HepG2 (cell line): ENCODE results near the gene ABCB11. TPM values are rescaled to one million over a fixed set of nuclear protein-coding genes. Genes with fewer than 3 reads are reported as not detected.

Experiments used
- AHR ChIP-seq: IDR thresholded peaks from 2 replicates; pipeline ENCODE4 v1.6.1; 2018; ENCODE audit warnings: missing genetic modification reagents, missing compliant biosample characterization
- BCL3 ChIP-seq: sonication (generic); formaldehyde crosslinking; IDR thresholded peaks from 2 replicates; pipeline ENCODE4 v1.5.1; 2020; ENCODE audit warnings: mild to moderate bottlenecking, missing genetic modification reagents, moderate library complexity
- BCL6 ChIP-seq: IDR thresholded peaks from 2 replicates; pipeline ENCODE4 v1.6.1; 2016; ENCODE audit warnings: missing genetic modification reagents, missing compliant biosample characterization
- CHD4 ChIP-seq: fragments of 200-600 bp; sonication (generic); IDR thresholded peaks from 2 replicates; pipeline ENCODE4 v1.7.0; 2017; ENCODE audit warnings: mild to moderate bottlenecking, low read length, borderline replicate concordance
- CREB1 ChIP-seq, 2 experiments: fragments of 450-650 bp in 1 of 2; IDR thresholded peaks; 2 replicates each; pipeline ENCODE4 v1.6.1; 2016 to 2017; ENCODE audit warnings: control low read depth in 1 of 2, mild to moderate bottlenecking in 1 of 2, missing compliant biosample characterization in 1 of 2, missing genetic modification characterization in 1 of 2
- DPF2 ChIP-seq: sonication (generic); formaldehyde crosslinking; IDR thresholded peaks from 2 replicates; pipeline ENCODE4 v1.4.0; 2020; ENCODE audit warnings: mild to moderate bottlenecking, low read depth, missing genetic modification reagents, borderline replicate concordance
- DRAP1 ChIP-seq: IDR thresholded peaks from 2 replicates; pipeline ENCODE4 v1.6.1; 2016; ENCODE audit warnings: missing genetic modification reagents, missing compliant biosample characterization
- FOXA3 ChIP-seq: IDR thresholded peaks from 2 replicates; pipeline ENCODE4 v1.6.1; 2016; ENCODE audit warnings: missing genetic modification reagents, missing compliant biosample characterization
- HNF4A ChIP-seq: sonication (generic); formaldehyde crosslinking; IDR thresholded peaks from 2 replicates; pipeline ENCODE4 v1.4.0; 2020; ENCODE audit warnings: missing genetic modification reagents
- HNRNPLL ChIP-seq: fragments of 200-400 bp; formaldehyde crosslinking; IDR thresholded peaks from 2 replicates; pipeline ENCODE4 v1.6.1; 2017; ENCODE audit warnings: mild to moderate bottlenecking, low read depth, low read length; ENCODE audit not compliant: poor library complexity, severe bottlenecking
- HOXA7 ChIP-seq: sonication (generic); formaldehyde crosslinking; IDR thresholded peaks from 2 replicates; pipeline ENCODE4 v1.8.1; 2022; ENCODE audit warnings: mild to moderate bottlenecking, missing genetic modification reagents, moderate library complexity
- ISX ChIP-seq: sonication (generic); formaldehyde crosslinking; conservative IDR thresholded peaks from 2 replicates; pipeline ENCODE4 v1.5.0; 2020; ENCODE audit warnings: missing genetic modification reagents
- KDM2A ChIP-seq: sonication (generic); formaldehyde crosslinking; IDR thresholded peaks from 2 replicates; pipeline ENCODE4 v1.4.0; 2020; ENCODE audit warnings: low read depth, missing genetic modification reagents, borderline replicate concordance
- KDM5A ChIP-seq: fragments of 200-600 bp; sonication (generic); IDR thresholded peaks from 2 replicates; pipeline ENCODE4 v1.7.0; 2018; ENCODE audit warnings: antibody characterized with exemption, mild to moderate bottlenecking, low read length, borderline replicate concordance
- KLF16 ChIP-seq, 2 experiments: sonication (generic) in 1 of 2; formaldehyde crosslinking in 1 of 2; IDR thresholded peaks; 2 replicates each; pipeline versions ENCODE4 v1.6.1 to v1.8.0; 2016 to 2023; ENCODE audit warnings: missing genetic modification reagents in 2 of 2, missing compliant biosample characterization in 1 of 2
- MXD4 ChIP-seq: IDR thresholded peaks from 2 replicates; pipeline ENCODE4 v1.6.1; 2016; ENCODE audit warnings: mild to moderate bottlenecking, missing biosample characterization, missing genetic modification reagents
- NFKB2 ChIP-seq: sonication (generic); formaldehyde crosslinking; IDR thresholded peaks from 2 replicates; pipeline ENCODE4 v1.4.0; 2020; ENCODE audit warnings: missing genetic modification reagents, borderline replicate concordance
- THYN1 ChIP-seq: sonication (generic); formaldehyde crosslinking; IDR thresholded peaks from 2 replicates; pipeline ENCODE4 v1.8.1; 2023; ENCODE audit warnings: low read depth, mild to moderate bottlenecking, moderate library complexity, missing genetic modification reagents, borderline replicate concordance
- U2AF1 ChIP-seq: fragments of 200-400 bp; formaldehyde crosslinking; optimal IDR thresholded peaks from 2 replicates; pipeline ENCODE3; 2017; ENCODE audit warnings: mild to moderate bottlenecking, low read depth, low read length
- ZBTB25 ChIP-seq: IDR thresholded peaks from 2 replicates; pipeline ENCODE4 v1.6.1; 2018; ENCODE audit warnings: missing genetic modification reagents
- ZGPAT ChIP-seq: IDR thresholded peaks from 2 replicates; pipeline ENCODE4 v1.6.1; 2016; ENCODE audit warnings: mild to moderate bottlenecking
- ZNF12 ChIP-seq: sonication (generic); formaldehyde crosslinking; IDR thresholded peaks from 2 replicates; pipeline ENCODE4 v1.5.0; 2020; ENCODE audit warnings: missing genetic modification reagents
- ZNF549 ChIP-seq: sonication (generic); formaldehyde crosslinking; IDR thresholded peaks from 2 replicates; pipeline ENCODE4 v1.5.0; 2020; ENCODE audit warnings: missing genetic modification reagents
- ZNF768 ChIP-seq: sonication (generic); formaldehyde crosslinking; IDR thresholded peaks from 2 replicates; pipeline ENCODE4 v1.4.0; 2020; ENCODE audit warnings: missing genetic modification reagents
- ZNF784 ChIP-seq: sonication (generic); formaldehyde crosslinking; IDR thresholded peaks from 2 replicates; pipeline ENCODE4 v1.5.1; 2020; ENCODE audit warnings: missing genetic modification reagents, mild to moderate bottlenecking, borderline replicate concordance
- polyA plus RNA-seq, 8 experiments: library from polyadenylated mRNA; depleted of rRNA in 3 of 8; stranded (reverse) in 7 of 8; unstranded in 1 of 8; fragments of >200 nt; fragmentation: Illumina TruSeq in 4 of 8; extraction: Trizol in 4 of 8; gene quantifications; 2 replicates each; pipeline versions ENCODE4 v1.2.1 to v1.2.3, GENCODE V29; 2011 to 2016; ENCODE audit warnings: low read depth in 4 of 8, missing spikeins in 1 of 8, mixed read lengths in 1 of 8; ENCODE audit not compliant: insufficient read depth in 1 of 8
- total RNA-seq, 5 experiments: library from RNA; depleted of rRNA; stranded (reverse); fragments of >200 nt; fragmentation: Illumina TruSeq; extraction: Trizol; gene quantifications; 2 replicates each; pipeline ENCODE4 v1.2.3, GENCODE V29; 2016; ENCODE audit warnings: low read depth in 1 of 5

Gene ABCB11
- total and polyA plus RNA-seq, 2 of the 13 experiments (the other 11 are each of a cell fraction or from before 2014, with no cell fraction given), result not detected

GRCh38 chr2:168961450-168962229 is 69.5 kb downstream of the ABCB11 start (continued):
- no peak for TF ChIP-seq BCL3 (CRISPR knock-in tag)
- TF ChIP-seq MXD4 (CRISPR knock-in tag), result 0 out of 2 replicates have a peak, but pooled peaks have one; percentile 33
- TF ChIP-seq THYN1 (CRISPR knock-in tag), result no peak
- no peak for TF ChIP-seq CREB1 (IDR thresholded peaks at IDR 0.05)
- peak; percentile 28; the same call in 1 of the 2 replicates for TF ChIP-seq CREB1 (CRISPR knock-in tag; IDR thresholded peaks at IDR 0.05)
- TF ChIP-seq HNF4A (CRISPR knock-in tag), result peak; percentile 96
- no peak for TF ChIP-seq ZNF784 (CRISPR knock-in tag)
- no peak for TF ChIP-seq NFKB2 (CRISPR knock-in tag)
- no peak for TF ChIP-seq ZNF768 (CRISPR knock-in tag)
- no peak for TF ChIP-seq HNRNPLL
- no peak for TF ChIP-seq ZNF549
- TF ChIP-seq ZNF12 (CRISPR knock-in tag), result peak; percentile 60; the same call in 1 of the 2 replicates
- TF ChIP-seq DRAP1 (CRISPR knock-in tag), result peak; percentile 48; the same call in 1 of the 2 replicates
- TF ChIP-seq FOXA3, result peak; percentile 52; the same call in 1 of the 2 replicates
- no peak for TF ChIP-seq U2AF1
- TF ChIP-seq KDM2A (CRISPR knock-in tag), result no peak
- no peak for TF ChIP-seq KDM5A
- no peak for TF ChIP-seq CHD4
- TF ChIP-seq DPF2 (CRISPR knock-in tag), result 0 out of 2 replicates have a peak, but pooled peaks have one; percentile 27
- TF ChIP-seq KLF16 (CRISPR knock-in tag; IDR thresholded peaks at IDR 0.05), result 0 out of 4 replicates have a peak, but pooled peaks of 1 of the 2 experiments have one; percentile 42
- no peak for TF ChIP-seq HOXA7
- TF ChIP-seq BCL6, result 0 out of 2 replicates have a peak, but pooled peaks have one; percentile 14
- TF ChIP-seq ZGPAT, result 0 out of 2 replicates have a peak, but pooled peaks have one; percentile 34
- TF ChIP-seq AHR (CRISPR knock-in tag), result no peak
- 0 out of 2 replicates have a peak, but pooled peaks have one; percentile 45 for TF ChIP-seq ZBTB25 (CRISPR knock-in tag)
- no peak for TF ChIP-seq ISX (CRISPR knock-in tag)
